ENCODE data around the gene GTF3C4.

GTF3C4 gene

GRCh38 chr9:132742821-132743311 lies 72.6 kb downstream of the GTF3C4 start:
- Histone ChIP-seq H3K27me3 (ENCODE audit: control insufficient read depth in 2 of 2, insufficient read depth in 2 of 2, low read length in 2 of 2) (peaks cover 15 to 17% of the 10 kb centered on the region in 2 donors), H3K4me1 (ENCODE audit: control insufficient read depth in 2 of 2, insufficient read depth in 2 of 2, low read length in 2 of 2) (peaks cover 0 to 7% of the 10 kb centered on the region in 2 donors), H3K9ac (ENCODE audit: low read depth in 1 of 2, low read length in 2 of 2) (no peak overlapping the region), H3K9me3 (ENCODE audit: control insufficient read depth in 2 of 2, low read length in 2 of 2) (no peaks in the 10 kb centered on the region), H3K36me3 (ENCODE audit: control insufficient read depth in 2 of 2, insufficient read depth in 2 of 2, low read length in 2 of 2) (no peaks in the 10 kb centered on the region), H3K4me3 (ENCODE audit: low read length in 2 of 2) (no peak overlapping the region), H3K27ac (ENCODE audit: low read depth in 2 of 2, low read length in 2 of 2) (no peak overlapping the region)

DNA sequence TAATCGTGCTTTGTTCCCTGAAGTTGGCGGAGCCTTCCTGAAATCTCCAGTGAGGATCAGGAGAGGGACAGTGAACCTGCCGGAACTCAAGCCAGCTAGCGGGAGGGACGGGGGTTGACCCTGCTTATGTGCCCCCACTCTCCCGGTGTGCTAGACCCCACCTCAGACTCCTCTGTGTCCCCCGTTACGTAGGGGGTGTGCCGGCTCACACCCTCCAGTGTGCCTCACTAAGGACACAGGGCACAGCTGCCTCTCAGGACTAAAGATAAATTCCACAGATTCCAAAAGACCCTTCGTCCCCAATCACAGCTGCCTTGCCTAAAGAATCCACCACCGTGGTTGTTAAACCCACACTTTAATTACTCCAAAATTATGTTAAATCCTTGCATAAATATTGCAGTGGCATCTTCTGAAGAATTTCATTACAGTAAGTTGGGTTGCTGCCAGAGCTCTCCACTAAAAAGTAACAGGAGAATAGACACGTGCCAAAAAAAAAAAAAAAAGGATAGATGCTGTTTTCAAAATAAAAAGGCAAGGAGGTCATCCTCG lies 73.7 kb downstream of the GTF3C4 start:
- Histone ChIP-seq H3K9me3 (ENCODE audit: control insufficient read depth in 2 of 2, low read length in 2 of 2) (no peaks in the 10 kb centered on the region), H3K4me3 (ENCODE audit: low read length in 2 of 2) (no peak overlapping the region), H3K36me3 (ENCODE audit: control insufficient read depth in 2 of 2, insufficient read depth in 2 of 2, low read length in 2 of 2) (no peaks in the 10 kb centered on the region), H3K9ac (ENCODE audit: low read depth in 1 of 2, low read length in 2 of 2) (no peak overlapping the region), H3K4me1 (ENCODE audit: control insufficient read depth in 2 of 2, insufficient read depth in 2 of 2, low read length in 2 of 2) (peaks cover 0 to 7% of the 10 kb centered on the region in 2 donors), H3K27me3 (ENCODE audit: control insufficient read depth in 2 of 2, insufficient read depth in 2 of 2, low read length in 2 of 2) (peaks cover 15 to 17% of the 10 kb centered on the region in 2 donors), H3K27ac (ENCODE audit: low read depth in 2 of 2, low read length in 2 of 2) (no peak overlapping the region)
